Stimulated activated CD8-positive, alpha-beta memory T cell treated with anti-CD3 and anti-CD28 coated beads, Interleukin-15, amount 100 ng/mL, for 4 hours (primary cell): ENCODE results near the gene ADGRG7.

ENCODE experiments used
- DNase-seq, 2 donors: peaks; one replicate each; pipeline ENCODE4 v3.0.0-alpha.2; 2020; ENCODE audit warnings: low read depth in 2 of 2

The ADGRG7 gene

GRCh38 chr3:100702082-100702979 is 92.9 kb downstream of the ADGRG7 start:
- DNase-seq, result no peak

- no peak for DNase-seq
These were observed 93.6 kb downstream of the ADGRG7 start for GRCh38 chr3:100702980-100703345.

GRCh38 chr3:100703865-100704264 is 94.5 kb downstream of the ADGRG7 start:
- DNase-seq, result no peak

GRCh38 chr3:100706365-100706764 is 97.0 kb downstream of the ADGRG7 start:
- no peak for DNase-seq

- DNase-seq, result no peak
These were observed 99.2 kb downstream of the ADGRG7 start for GRCh38 chr3:100708644-100708988.

GRCh38 chr3:100708989-100709841 is 99.8 kb downstream of the ADGRG7 start, which contains the start of gene TFG:
TFG (plus strand) TSS chr3:100709494; CDS start chr3:100713686, 4,192 bp downstream.
- peak; percentile 93 to 94 for DNase-seq

GRCh38 chr3:100709842-100710260 is 100.5 kb downstream of the ADGRG7 start:
- peak in 1 of 2 donors; percentile 7 for DNase-seq

- DNase-seq, result peak in 1 of 2 donors; percentile 24
These were observed 101.0 kb downstream of the ADGRG7 start for GRCh38 chr3:100710261-100710968.

- DNase-seq, result no peak
These were observed 105.8 kb downstream of the ADGRG7 start for GRCh38 chr3:100715176-100715575.

- DNase-seq, result no peak
These were observed 107.7 kb downstream of the ADGRG7 start for GRCh38 chr3:100717063-100717462.

GRCh38 chr3:100717637-100718487 is 108.5 kb downstream of the ADGRG7 start:
- no peak for DNase-seq

GRCh38 chr3:100719136-100719535 is 109.7 kb downstream of the ADGRG7 start:
- no peak for DNase-seq

GRCh38 chr3:100720426-100720825 is 111.0 kb downstream of the ADGRG7 start:
- DNase-seq, result no peak

GRCh38 chr3:100725935-100726513 is 116.6 kb downstream of the ADGRG7 start:
- no peak for DNase-seq

- no peak for DNase-seq
These were observed 117.3 kb downstream of the ADGRG7 start for GRCh38 chr3:100726706-100727105.

GRCh38 chr3:100730524-100730923 is 121.1 kb downstream of the ADGRG7 start:
- no peak for DNase-seq

- DNase-seq, result no peak
These were observed 123.0 kb downstream of the ADGRG7 start for GRCh38 chr3:100732435-100732834.

- DNase-seq, result no peak
These were observed 127.9 kb downstream of the ADGRG7 start for GRCh38 chr3:100737334-100737733.

GRCh38 chr3:100740207-100740606 is 130.8 kb downstream of the ADGRG7 start:
- no peak for DNase-seq

- DNase-seq, result no peak
These were observed 134.1 kb downstream of the ADGRG7 start for GRCh38 chr3:100743535-100743934.

- no peak for DNase-seq
These were observed 135.3 kb downstream of the ADGRG7 start for GRCh38 chr3:100744671-100745070.
